HG03469 (cell line): Measurements from ENCODE around the gene ROCK2.

ENCODE experiments used
- ATAC-seq: cut with Tn5 transposase; IDR thresholded peaks from one replicate; pipeline ENCODE4 v1.9.1; 2021; ENCODE audit warnings: mild to moderate bottlenecking, moderate library complexity, moderate number of reproducible peaks; ENCODE audit not compliant: unreplicated experiment

Gene ROCK2

GRCh38 chr2:11158916-11159573 lies 185.4 kb downstream of the ROCK2 start:
- ATAC-seq: no peak

GRCh38 chr2:11157731-11158130 lies 186.7 kb downstream of the ROCK2 start:
- no peak for ATAC-seq

GRCh38 chr2:11157296-11157695 lies 187.1 kb downstream of the ROCK2 start:
- no peak for ATAC-seq

- no peak for ATAC-seq
These were observed 187.9 kb downstream of the ROCK2 start for GRCh38 chr2:11156396-11157075.

DNA sequence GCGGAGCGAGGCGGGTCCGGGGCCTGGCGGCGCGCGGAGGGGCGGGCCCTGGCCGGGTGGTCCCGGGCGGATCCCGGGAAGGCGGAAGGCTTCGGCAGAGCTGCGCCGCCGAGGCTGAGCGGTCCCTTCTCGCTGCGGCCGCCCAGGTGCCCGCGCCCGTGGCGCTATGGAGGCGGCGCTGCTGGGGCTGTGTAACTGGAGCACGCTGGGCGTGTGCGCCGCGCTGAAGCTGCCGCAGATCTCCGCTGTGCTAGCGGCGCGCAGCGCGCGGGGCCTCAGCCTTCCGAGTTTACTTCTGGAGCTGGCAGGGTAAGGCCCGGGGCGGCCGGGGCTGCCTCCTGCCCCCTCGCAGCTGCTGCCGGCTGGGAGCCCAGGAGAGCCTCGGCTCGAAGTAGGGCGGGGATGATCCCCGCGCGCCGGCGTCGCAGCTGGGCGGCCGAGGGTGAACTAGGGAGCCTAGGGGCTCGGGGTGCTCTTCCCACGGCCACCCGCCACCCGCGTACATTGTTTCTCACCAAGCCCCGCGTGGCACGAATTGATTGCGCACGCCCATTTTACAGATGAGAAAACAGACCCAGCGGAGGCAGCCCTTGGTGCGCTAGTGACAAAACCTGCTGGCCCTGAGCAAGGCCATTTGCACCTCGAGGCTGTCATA lies 188.9 kb downstream of the ROCK2 start, which contains the start of gene SLC66A3:
SLC66A3 (plus strand) TSS at position 87 of the 655 bp plus-strand sequence; CDS start at position 167, 80 bp downstream.
- ATAC-seq: peak; percentile 74

GRCh38 chr2:11154923-11155380 lies 189.5 kb downstream of the ROCK2 start:
- ATAC-seq: peak; percentile 35

DNA sequence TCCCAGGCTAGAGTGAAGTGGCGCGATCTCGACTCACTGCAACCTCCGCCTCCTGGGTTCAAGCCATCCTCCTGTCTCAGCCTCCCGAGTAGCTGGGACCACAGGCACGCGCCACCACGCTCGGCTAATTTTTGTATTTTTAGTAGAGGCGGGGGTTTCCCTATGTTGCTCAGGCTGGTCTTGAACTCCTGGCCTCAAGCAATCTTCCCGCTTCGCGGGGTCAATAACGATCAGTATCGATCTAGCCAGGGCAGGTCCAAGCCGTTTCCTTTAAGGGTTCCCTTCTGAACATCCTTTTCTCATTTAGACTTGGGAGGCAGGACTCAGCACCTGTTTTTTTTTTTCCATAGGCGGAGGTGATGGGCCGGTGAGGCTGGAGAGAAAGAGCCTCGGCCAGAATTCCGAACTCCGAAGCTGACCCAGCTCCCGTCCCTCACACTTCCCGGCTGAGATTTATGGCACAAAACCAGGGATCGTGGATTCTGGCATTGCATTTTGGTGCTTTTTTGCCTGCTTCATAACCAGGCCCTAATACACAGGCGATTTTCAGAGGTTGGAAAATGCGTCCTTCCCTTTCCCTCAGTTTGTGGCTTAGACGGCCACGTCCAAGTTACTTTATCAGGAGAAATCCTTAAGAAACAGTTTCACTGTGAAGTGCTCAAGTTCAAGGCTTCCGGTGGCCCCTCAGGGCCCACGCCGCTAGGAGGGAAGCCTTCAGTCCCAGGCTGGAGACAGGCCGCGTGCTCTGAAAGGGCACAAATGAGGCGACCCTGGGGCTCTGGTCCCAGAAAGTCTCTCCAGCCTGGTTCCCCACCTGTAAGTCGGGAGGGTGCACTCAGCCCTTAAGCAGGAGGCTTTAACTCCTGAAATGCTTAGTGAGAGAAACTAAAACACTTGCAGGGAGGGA lies 190.2 kb downstream of the ROCK2 start:
- ATAC-seq: peak; percentile 2

GRCh38 chr2:11152591-11152990 lies 191.8 kb downstream of the ROCK2 start:
- no peak for ATAC-seq

- ATAC-seq: no peak
These were observed 197.2 kb downstream of the ROCK2 start for GRCh38 chr2:11147263-11147662.

DNA sequence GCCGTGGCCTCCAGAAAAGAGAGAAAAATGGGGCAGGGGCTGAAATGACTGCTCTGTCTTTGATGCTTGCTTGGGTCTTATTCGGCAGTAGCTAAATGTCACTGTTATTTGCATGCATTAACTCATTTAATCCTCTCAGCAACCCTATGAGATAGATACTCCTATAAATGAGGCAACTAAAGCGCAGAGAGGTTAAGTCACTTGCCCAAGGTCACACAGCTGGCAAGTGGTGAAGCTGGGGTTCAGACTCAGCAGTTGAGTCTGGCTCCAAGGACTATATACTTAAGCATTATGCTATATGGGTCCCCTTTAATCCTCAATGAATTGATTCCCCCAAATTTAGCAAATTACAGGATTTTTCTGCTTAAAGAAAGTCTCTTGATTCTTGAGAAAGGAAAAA lies 198.4 kb downstream of the ROCK2 start:
- ATAC-seq: no peak

- ATAC-seq: no peak
These were observed 199.1 kb downstream of the ROCK2 start for GRCh38 chr2:11145350-11145749.

- no peak for ATAC-seq
These were observed 199.7 kb downstream of the ROCK2 start for GRCh38 chr2:11144738-11145079.

- ATAC-seq: no peak
These were observed 200.2 kb downstream of the ROCK2 start for GRCh38 chr2:11144077-11144737.

DNA sequence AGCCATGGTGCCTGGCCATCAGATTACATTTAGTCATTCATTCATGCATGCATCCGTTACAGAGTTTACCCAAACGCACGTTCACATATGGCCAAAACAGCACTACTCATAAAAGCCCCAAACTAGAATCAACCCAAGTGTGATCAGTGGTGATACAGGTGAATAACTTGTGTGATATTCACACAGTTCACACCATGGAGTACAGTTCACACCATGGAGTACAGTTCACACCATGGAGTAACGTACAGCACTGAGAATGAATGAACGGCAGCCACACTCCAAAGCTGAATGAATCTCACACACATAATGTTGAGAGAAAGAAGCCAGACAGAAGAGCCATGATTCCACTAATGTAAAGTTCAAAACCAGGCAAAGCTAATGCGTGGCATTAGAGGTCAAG lies 201.4 kb downstream of the ROCK2 start:
- ATAC-seq: no peak

GRCh38 chr2:11142330-11142729 lies 202.1 kb downstream of the ROCK2 start:
- ATAC-seq: no peak

GRCh38 chr2:11141319-11141718 lies 203.1 kb downstream of the ROCK2 start:
- no peak for ATAC-seq

GRCh38 chr2:11140492-11140891 lies 203.9 kb downstream of the ROCK2 start:
- no peak for ATAC-seq

- ATAC-seq: no peak
These were observed 210.1 kb downstream of the ROCK2 start for GRCh38 chr2:11134349-11134748.

DNA sequence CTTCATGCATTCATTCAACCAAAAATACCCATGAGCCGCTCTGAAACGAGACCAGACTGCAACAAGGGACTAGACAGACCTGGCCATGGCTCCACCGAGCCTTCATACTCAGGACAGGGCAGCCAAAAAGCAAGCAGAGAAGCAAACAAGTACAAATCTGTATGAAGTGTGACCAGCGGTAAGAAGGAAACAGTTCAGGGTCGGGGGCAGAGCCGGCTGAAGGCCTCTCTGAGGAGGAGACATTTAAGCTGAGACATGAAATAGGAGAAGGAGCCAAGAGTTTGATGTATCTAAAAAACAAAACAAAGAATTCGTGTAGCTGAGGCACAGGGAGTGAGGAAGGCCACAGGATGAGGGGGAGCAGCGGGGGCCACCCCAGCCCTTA lies 210.5 kb downstream of the ROCK2 start:
- no peak for ATAC-seq

GRCh38 chr2:11133238-11133935 lies 211.0 kb downstream of the ROCK2 start:
- no peak for ATAC-seq
